GM12878 (cell line): Measurements from ENCODE around the gene LSM3. TPM values are rescaled to one million over a fixed set of nuclear protein-coding genes. Genes with fewer than 3 reads are reported as not detected.

Experiments
- ATAC-seq: fragments of 200-7000 bp; cut with Tn5 transposase; 3 replicates; pipeline ENCODE4 v1.9.1; 2020; ENCODE audit warnings: mild to moderate bottlenecking, moderate library complexity
- BruUV-seq: library from RNA; stranded (reverse); fragments of 400-500 nt; replicated peaks from 2 replicates; lab custom pipeline; 2021; lab: Mats Ljungman, UMichigan
- CTCF ChIA-PET: fragments of 300-600 bp; sonication (Branson Sonifier 250); formaldehyde crosslinking; extraction: SDS; loops from one replicate; lab custom pipeline; 2021; ENCODE audit warnings: inconsistent platforms; lab: Yijun Ruan, JAX
- POLR2A ChIA-PET: fragments of 350-600 bp; formaldehyde crosslinking; extraction: SDS; loops from one replicate; lab custom pipeline; 2021; ENCODE audit warnings: inconsistent platforms; lab: Charles Lee
- RAD21 ChIA-PET: fragments of 300-600 bp; sonication (Branson Sonifier 250); formaldehyde crosslinking; loops from one replicate; lab custom pipeline; 2023; ENCODE audit warnings: antibody characterized with exemption; ENCODE audit not compliant: unreplicated experiment; lab: Charles Lee
- SMC1A ChIA-PET: fragments of 300-600 bp; sonication (Branson Sonifier 250); formaldehyde crosslinking; loops from one replicate; lab custom pipeline; 2023; ENCODE audit not compliant: unreplicated experiment, uncharacterized antibody; lab: Charles Lee
- DNase-seq: peaks from one replicate; pipeline ENCODE4 v3.0.0-alpha.2; 2011; ENCODE audit warnings: low read depth, low spot score
- FAIRE-seq: peaks from 3 replicates; lab custom pipeline; 2011; peaks lifted over from hg19 to GRCh38; lab: Jason Lieb, UNC
- H2AFZ ChIP-seq: 2 replicates; pipeline ENCODE4 v1.6.0; 2011; ENCODE audit warnings: low read depth, low read length, control low read depth; ENCODE audit not compliant: control insufficient read depth
- H3K27ac ChIP-seq: 2 replicates; pipeline ENCODE4 v1.5.1; 2011; ENCODE audit warnings: control low read depth; ENCODE audit not compliant: control insufficient read depth, insufficient read depth
- H3K27me3 ChIP-seq, 2 experiments: replicated peaks in 1 of 2; 2 replicates each; pipeline versions ENCODE4 v1.6.0 to v1.6.1; 2011; ENCODE audit warnings: low read length in 1 of 2; ENCODE audit not compliant: control insufficient read depth in 2 of 2, insufficient read depth in 2 of 2
- H3K36me3 ChIP-seq, 2 experiments: 2 replicates each; pipeline ENCODE4 v1.5.1; 2011; ENCODE audit warnings: low read length in 1 of 2; ENCODE audit not compliant: control insufficient read depth in 2 of 2, insufficient read depth in 2 of 2
- H3K4me1 ChIP-seq: 2 replicates; pipeline ENCODE4 v1.6.1; 2011; ENCODE audit warnings: mild to moderate bottlenecking, low read length, moderate library complexity, mixed read lengths; ENCODE audit not compliant: control insufficient read depth, insufficient read depth
- H3K4me2 ChIP-seq: 2 replicates; pipeline ENCODE4 v1.6.0; 2011; ENCODE audit warnings: control low read depth; ENCODE audit not compliant: control insufficient read depth, insufficient read depth
- H3K4me3 ChIP-seq: fragments of 200-600 bp; sonication (generic); 2 replicates; pipeline ENCODE4 v1.5.1; 2016
- H3K79me2 ChIP-seq: 2 replicates; pipeline ENCODE4 v1.6.0; 2011; ENCODE audit warnings: low read length; ENCODE audit not compliant: control insufficient read depth, insufficient read depth
- H3K9ac ChIP-seq: 2 replicates; pipeline ENCODE4 v1.8.0; 2011; ENCODE audit warnings: low read length, control low read depth, mixed read lengths; ENCODE audit not compliant: control insufficient read depth, insufficient read depth
- H3K9me3 ChIP-seq: replicated peaks from 3 replicates; pipeline ENCODE4 v1.5.1; 2011; ENCODE audit warnings: mild to moderate bottlenecking, low read length; ENCODE audit not compliant: control insufficient read depth, insufficient read depth
- H4K20me1 ChIP-seq: 2 replicates; pipeline ENCODE4 v1.6.0; 2011; ENCODE audit not compliant: control insufficient read depth, insufficient read depth
- ATF3 ChIP-seq: IDR thresholded peaks from 2 replicates; pipeline ENCODE4 v1.6.1; 2011; ENCODE audit warnings: low read depth, mild to moderate bottlenecking, low read length, moderate library complexity, borderline replicate concordance; ENCODE audit errors: extremely low read depth
- EP300 ChIP-seq, 2 experiments: fragments of 150-350 bp in 1 of 2; IDR thresholded peaks; 2 replicates each; pipeline ENCODE4 v1.6.1; 2011 to 2012; ENCODE audit warnings: low read depth in 2 of 2, low read length in 2 of 2, borderline replicate concordance in 1 of 2, improper control_type of control experiment in 1 of 2, inconsistent platforms in 1 of 2; ENCODE audit not compliant: control insufficient read depth in 1 of 2
- GABPA ChIP-seq: IDR thresholded peaks from 2 replicates; pipeline ENCODE4 v1.6.1; 2014; ENCODE audit warnings: antibody characterized with exemption, low read depth, mild to moderate bottlenecking, inconsistent platforms
- GATAD2B ChIP-seq: fragments of 450-650 bp; conservative IDR thresholded peaks from 2 replicates; pipeline ENCODE4 v1.6.1; 2017; ENCODE audit warnings: low read depth, mild to moderate bottlenecking, moderate library complexity
- HDAC2 ChIP-seq: fragments of 200-600 bp; sonication (generic); IDR thresholded peaks from 2 replicates; pipeline ENCODE4 v1.6.1; 2017
- JUNB ChIP-seq: IDR thresholded peaks from 2 replicates; pipeline ENCODE4 v1.6.1; 2016; ENCODE audit warnings: antibody characterized with exemption, mild to moderate bottlenecking
- MLLT1 ChIP-seq: fragments of 450-650 bp; IDR thresholded peaks from 2 replicates; pipeline ENCODE4 v1.6.1; 2016; ENCODE audit warnings: mild to moderate bottlenecking
- YBX1 ChIP-seq: fragments of 450-650 bp; IDR thresholded peaks from 2 replicates; pipeline ENCODE4 v1.6.1; 2016; ENCODE audit warnings: antibody characterized with exemption
- WGBS: methylation state at CpG from one replicate; pipeline ENCODE4 v1.1.6; 2016; ENCODE audit warnings: low lambda C conversion rate; ENCODE audit not compliant: insufficient replicate concordance, insufficient coverage; ENCODE audit errors: missing lambda C conversion rate; 5-methylcytosine and 5-hydroxymethylcytosine counted together
- in situ Hi-C: fragments of 300-500 bp; cut with MboI; formaldehyde crosslinking; loops from 9 replicates; pipeline ENCODE4 v1.14.3; 2018; ENCODE audit warnings: mixed read lengths
- intact Hi-C: fragments of 100-400 bp; cut with micrococcal nuclease; formaldehyde crosslinking; loops from one replicate; pipeline ENCODE4 v1.14.2; 2022; ENCODE audit not compliant: unreplicated experiment
- polyA plus RNA-seq, 11 experiments: library from polyadenylated mRNA; depleted of rRNA in 4 of 11; unstranded in 6 of 11; stranded (reverse) in 5 of 11; fragments of >200 nt; fragmentation: Nextera tagmentation in 4 of 11; fragmentation: Illumina TruSeq in 1 of 11; extraction: Ambion mirVana in 4 of 11; extraction: Trizol in 1 of 11; gene quantifications; 1 replicate in 1 of 11; 2 replicates in 10 of 11; pipeline versions ENCODE4 v1.2.1 to v1.2.3, GENCODE V29; 2011 to 2016; ENCODE audit warnings: inconsistent platforms in 2 of 11, missing spikeins in 2 of 11, low read depth in 1 of 11
- total RNA-seq, 4 experiments: library from RNA; depleted of rRNA in 3 of 4; stranded (reverse); fragments of >200 nt in 3 of 4; fragmentation: Illumina TruSeq in 1 of 4; extraction: Trizol in 1 of 4; gene quantifications; 2 replicates each; pipeline versions ENCODE4 v1.2.1 to v1.2.3, GENCODE V29; 2013 to 2021
- TF ChIP-seq, protein P1 (sequence below): IDR thresholded peaks from 2 replicates; pipeline ENCODE4 v1.6.1; 2012; ENCODE audit warnings: low read length, inconsistent platforms

Gene LSM3
- total and polyA plus RNA-seq, 10 of the 15 experiments (the other 5 are each of a cell fraction or from before 2014, with no cell fraction given) = 15.5 to 111 (median 29.1) TPM

DNA sequence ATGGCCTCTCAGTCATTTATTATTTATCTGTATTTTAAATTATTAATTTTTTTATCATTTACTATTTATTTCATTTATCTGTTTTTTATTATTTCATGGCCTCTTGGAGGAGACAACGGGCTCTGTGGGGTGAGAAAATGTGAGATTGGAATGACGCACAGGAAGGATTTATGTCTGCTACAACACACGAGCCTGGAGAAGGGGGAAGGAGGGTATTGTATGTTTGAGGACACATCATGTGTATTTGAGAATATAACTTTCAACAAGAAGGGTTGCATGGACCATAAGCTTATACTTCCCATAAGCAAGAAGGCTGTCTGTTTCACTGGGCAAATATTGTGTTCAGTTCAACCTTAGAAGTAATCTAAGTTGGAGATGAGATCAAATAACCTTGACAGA, 31.7 kb downstream of the LSM3 start:
- in situ Hi-C loops (no loop called here), intact Hi-C loops (no loop called here)
- H4K20me1 ChIP-seq = no peaks in the 10 kb centered on the region

GRCh38 chr3:14210843-14211594, 32.4 kb downstream of the LSM3 start:
- DNase-seq (no peak), ATAC-seq (no peak), FAIRE-seq (no peak)
- intact Hi-C loops (no loop called here), in situ Hi-C loops (no loop called here)
- Histone ChIP-seq H3K27me3 (no peaks in the 10 kb centered on the region), H3K79me2 (no peaks in the 10 kb centered on the region), H3K9me3 (no peaks in the 10 kb centered on the region), H4K20me1 (no peaks in the 10 kb centered on the region), H3K4me1 (no peaks in the 10 kb centered on the region), H3K36me3 (no peaks in the 10 kb centered on the region), H3K27ac (no peak overlapping the region), H3K4me2 (no peak overlapping the region), H3K4me3 (no peak overlapping the region), H3K9ac (no peak overlapping the region), H2AFZ (no peak overlapping the region)
- POLR2A ChIA-PET = interaction anchor here (0.5 to 0.7 kb wide), 3 partner anchors 13 to 530 kb away, joined by 3 read pairs; no protein-coding TSS in a partner anchor
- WGBS = 39% methylated on average over 4 of the region's 4 CpGs
- SMC1A ChIA-PET = interaction anchor here (0.6 to 2.3 kb wide), 6 partner anchors 8 to 1838 kb away, joined by 3 to 12 read pairs (median 4); no protein-coding TSS in a partner anchor
- RAD21 ChIA-PET = no interaction called here
- BruUV-seq = no TSS peak
- CTCF ChIA-PET = interaction anchor here (1.4 to 3.1 kb wide), 3 partner anchors 8 to 314 kb away, joined by 3 to 32 read pairs (median 5); no protein-coding TSS in a partner anchor
- no peak for TF ChIP-seq GATAD2B
- no peak for TF ChIP-seq YBX1
- TF ChIP-seq, protein P1, sequence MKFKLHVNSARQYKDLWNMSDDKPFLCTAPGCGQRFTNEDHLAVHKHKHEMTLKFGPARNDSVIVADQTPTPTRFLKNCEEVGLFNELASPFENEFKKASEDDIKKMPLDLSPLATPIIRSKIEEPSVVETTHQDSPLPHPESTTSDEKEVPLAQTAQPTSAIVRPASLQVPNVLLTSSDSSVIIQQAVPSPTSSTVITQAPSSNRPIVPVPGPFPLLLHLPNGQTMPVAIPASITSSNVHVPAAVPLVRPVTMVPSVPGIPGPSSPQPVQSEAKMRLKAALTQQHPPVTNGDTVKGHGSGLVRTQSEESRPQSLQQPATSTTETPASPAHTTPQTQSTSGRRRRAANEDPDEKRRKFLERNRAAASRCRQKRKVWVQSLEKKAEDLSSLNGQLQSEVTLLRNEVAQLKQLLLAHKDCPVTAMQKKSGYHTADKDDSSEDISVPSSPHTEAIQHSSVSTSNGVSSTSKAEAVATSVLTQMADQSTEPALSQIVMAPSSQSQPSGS = no peak
- no peak for TF ChIP-seq MLLT1
- no peak for TF ChIP-seq ATF3
- no peak for TF ChIP-seq JUNB
- no peak for TF ChIP-seq EP300 (IDR thresholded peaks at IDR 0.05; ENCODE audit: borderline replicate concordance in 1 of 2, control insufficient read depth in 1 of 2, low read depth in 2 of 2, low read length in 2 of 2)
- no peak for TF ChIP-seq GABPA

More for the DNA sequence above, 31.7 kb downstream of the LSM3 start:
- no peaks in the 10 kb centered on the region for H3K36me3 ChIP-seq
- no peak for ATAC-seq
- POLR2A ChIA-PET = interaction anchor here (0.6 to 0.7 kb wide), 2 partner anchors 13 to 509 kb away, joined by 3 read pairs; no protein-coding TSS in a partner anchor
- TF ChIP-seq HDAC2 = no peak
- TF ChIP-seq, all 136 proteins: peak for 0
- Histone ChIP-seq H3K9me3 (no peaks in the 10 kb centered on the region), H3K4me2 (no peak overlapping the region), H3K79me2 (no peaks in the 10 kb centered on the region), H3K9ac (no peak overlapping the region), H3K4me3 (no peak overlapping the region), H3K27me3 (no peaks in the 10 kb centered on the region), H3K27ac (no peak overlapping the region), H3K4me1 (no peaks in the 10 kb centered on the region), H2AFZ (no peak overlapping the region)
- DNase-seq = no peak
- RAD21 ChIA-PET = no interaction called here
- FAIRE-seq = no peak
- SMC1A ChIA-PET = interaction anchor here (0.6 to 1.0 kb wide), 5 partner anchors 14 to 1839 kb away, joined by 3 to 4 read pairs (median 4); no protein-coding TSS in a partner anchor
- BruUV-seq = no TSS peak
- CTCF ChIA-PET = interaction anchor here (1.4 kb wide), 1 partner anchor 314 kb away, joined by 5 read pairs; no protein-coding TSS in a partner anchor
- 33% methylated on average over 3 of the region's 3 CpGs for WGBS
